ENCODE measurements around the gene SBK1.

The SBK1 gene

DNA sequence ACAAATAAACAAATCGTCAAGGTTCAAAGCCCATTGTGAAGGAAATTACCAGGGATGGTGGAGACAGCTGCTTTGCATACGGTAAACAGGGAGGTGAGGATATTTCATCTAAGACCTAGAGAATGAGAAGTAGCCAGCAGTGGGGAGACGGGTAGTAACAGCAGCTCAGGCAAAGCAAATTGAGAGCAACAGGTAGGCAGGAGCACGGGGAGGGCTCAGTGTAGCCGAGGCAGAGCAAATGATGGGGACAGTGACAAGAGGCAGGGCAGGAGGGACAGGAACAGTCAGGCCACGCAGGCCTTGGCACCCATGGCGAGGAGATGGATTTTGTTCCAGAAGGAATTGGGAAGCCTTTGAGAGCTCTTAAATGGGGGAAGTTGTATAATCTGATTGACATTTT, 29.0 kb upstream of the SBK1 start:
- Histone ChIP-seq H3K9ac (ENCODE audit: low read length) (no peak overlapping the region), H3K4me3 (ENCODE audit: low read depth, low read length) (no peak overlapping the region), H3K9me3 (ENCODE audit: control insufficient read depth, insufficient read depth, low read depth, low read length) (peaks cover 4% of the 10 kb centered on the region; the same call in 1 of the 2 replicates), H3K27me3 (ENCODE audit: control insufficient read depth, insufficient read depth, low read length) (no peaks in the 10 kb centered on the region), H3K27ac (ENCODE audit: low read depth, low read length) (no peak overlapping the region), H3K36me3 (ENCODE audit: control insufficient read depth, insufficient read depth, low read length) (no peaks in the 10 kb centered on the region), H3K4me1 (ENCODE audit: control insufficient read depth, insufficient read depth, low read length) (peaks cover 27% of the 10 kb centered on the region)

GRCh38 chr16:28264656-28265055, 27.7 kb upstream of the SBK1 start:
- H3K4me3 ChIP-seq (ENCODE audit: low read depth, low read length) = no peak overlapping the region
- H3K9ac ChIP-seq (ENCODE audit: low read length) = no peak overlapping the region
- no peak overlapping the region for H3K27ac ChIP-seq (ENCODE audit: low read depth, low read length)
- H3K36me3 ChIP-seq (ENCODE audit: control insufficient read depth, insufficient read depth, low read length) = no peaks in the 10 kb centered on the region
- no peaks in the 10 kb centered on the region for H3K27me3 ChIP-seq (ENCODE audit: control insufficient read depth, insufficient read depth, low read length)
- H3K9me3 ChIP-seq (ENCODE audit: control insufficient read depth, insufficient read depth, low read depth, low read length) = peaks cover 4% of the 10 kb centered on the region; the same call in 1 of the 2 replicates
- peaks cover 16% of the 10 kb centered on the region for H3K4me1 ChIP-seq (ENCODE audit: control insufficient read depth, insufficient read depth, low read length)

- no peaks in the 10 kb centered on the region for H3K27me3 ChIP-seq (ENCODE audit: control insufficient read depth, insufficient read depth, low read length)
- H3K36me3 ChIP-seq (ENCODE audit: control insufficient read depth, insufficient read depth, low read length) = no peaks in the 10 kb centered on the region
- H3K4me3 ChIP-seq (ENCODE audit: low read depth, low read length) = no peak overlapping the region
- H3K9ac ChIP-seq (ENCODE audit: low read length) = no peak overlapping the region
- H3K4me1 ChIP-seq (ENCODE audit: control insufficient read depth, insufficient read depth, low read length) = peaks cover 7% of the 10 kb centered on the region; the same call in 1 of the 2 replicates
- H3K9me3 ChIP-seq (ENCODE audit: control insufficient read depth, insufficient read depth, low read depth, low read length) = peaks cover 4% of the 10 kb centered on the region; the same call in 1 of the 2 replicates
- no peak overlapping the region for H3K27ac ChIP-seq (ENCODE audit: low read depth, low read length)
Measured at GRCh38 chr16:28265822-28266221, 26.5 kb upstream of the SBK1 start.

- no peaks in the 10 kb centered on the region for H3K27me3 ChIP-seq (ENCODE audit: control insufficient read depth, insufficient read depth, low read length)
- H3K4me1 ChIP-seq (ENCODE audit: control insufficient read depth, insufficient read depth, low read length) = peaks cover 4% of the 10 kb centered on the region; the same call in 1 of the 2 replicates
- H3K9me3 ChIP-seq (ENCODE audit: control insufficient read depth, insufficient read depth, low read depth, low read length) = peaks cover 4% of the 10 kb centered on the region; the same call in 1 of the 2 replicates
- H3K9ac ChIP-seq (ENCODE audit: low read length) = no peak overlapping the region
- H3K27ac ChIP-seq (ENCODE audit: low read depth, low read length) = no peak overlapping the region
- no peak overlapping the region for H3K4me3 ChIP-seq (ENCODE audit: low read depth, low read length)
- no peaks in the 10 kb centered on the region for H3K36me3 ChIP-seq (ENCODE audit: control insufficient read depth, insufficient read depth, low read length)
Measured at GRCh38 chr16:28267356-28267755, 25.0 kb upstream of the SBK1 start.

DNA sequence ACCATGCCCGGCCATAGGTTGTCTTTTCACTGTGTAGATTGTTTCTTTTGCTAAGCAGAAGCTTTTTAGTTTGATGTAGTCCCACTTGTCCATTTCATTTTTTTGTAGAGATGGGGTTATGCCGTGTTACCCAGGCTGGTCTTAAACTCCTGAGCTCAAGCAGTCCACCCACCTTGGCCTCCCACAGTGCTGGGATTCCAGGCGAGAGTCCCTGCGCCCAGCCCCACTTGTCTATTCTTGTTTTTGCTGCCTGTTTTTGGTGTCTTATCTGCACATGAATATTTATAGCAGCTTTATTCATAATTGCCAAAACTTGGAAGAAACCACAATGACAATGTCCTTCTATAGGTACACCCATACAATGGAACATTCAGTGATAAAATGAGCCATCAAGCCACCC, 18.8 kb upstream of the SBK1 start:
- no peak overlapping the region for H3K9ac ChIP-seq (ENCODE audit: low read length)
- H3K27ac ChIP-seq (ENCODE audit: low read depth, low read length) = no peak overlapping the region
- H3K27me3 ChIP-seq (ENCODE audit: control insufficient read depth, insufficient read depth, low read length) = peaks cover 16% of the 10 kb centered on the region
- H3K4me3 ChIP-seq (ENCODE audit: low read depth, low read length) = no peak overlapping the region
- no peaks in the 10 kb centered on the region for H3K9me3 ChIP-seq (ENCODE audit: control insufficient read depth, insufficient read depth, low read depth, low read length)
- H3K4me1 ChIP-seq (ENCODE audit: control insufficient read depth, insufficient read depth, low read length) = no peaks in the 10 kb centered on the region
- H3K36me3 ChIP-seq (ENCODE audit: control insufficient read depth, insufficient read depth, low read length) = no peaks in the 10 kb centered on the region

DNA sequence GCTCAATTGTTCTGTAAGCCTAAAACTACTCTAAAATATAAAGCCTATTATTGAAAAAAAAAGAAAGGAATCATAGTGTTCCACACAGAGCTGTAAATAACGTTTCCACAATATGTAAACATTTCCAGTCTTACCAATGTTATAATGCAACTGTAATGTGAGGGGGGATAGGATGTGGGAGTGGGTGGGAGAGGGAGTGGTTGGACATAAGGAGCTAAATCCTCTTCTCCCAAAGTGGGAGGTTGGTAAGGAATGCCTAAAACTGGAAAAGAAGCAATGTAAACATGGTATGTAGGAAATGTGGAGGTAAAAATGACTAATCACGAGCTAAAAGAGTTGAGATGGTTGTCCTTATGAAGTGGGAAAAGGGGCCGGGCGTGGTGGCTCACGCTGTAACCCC, 17.6 kb upstream of the SBK1 start:
- Histone ChIP-seq H3K27me3 (ENCODE audit: control insufficient read depth, insufficient read depth, low read length) (peaks cover 16% of the 10 kb centered on the region), H3K4me3 (ENCODE audit: low read depth, low read length) (no peak overlapping the region), H3K36me3 (ENCODE audit: control insufficient read depth, insufficient read depth, low read length) (no peaks in the 10 kb centered on the region), H3K4me1 (ENCODE audit: control insufficient read depth, insufficient read depth, low read length) (no peaks in the 10 kb centered on the region), H3K27ac (ENCODE audit: low read depth, low read length) (no peak overlapping the region), H3K9ac (ENCODE audit: low read length) (no peak overlapping the region), H3K9me3 (ENCODE audit: control insufficient read depth, insufficient read depth, low read depth, low read length) (no peaks in the 10 kb centered on the region)

DNA sequence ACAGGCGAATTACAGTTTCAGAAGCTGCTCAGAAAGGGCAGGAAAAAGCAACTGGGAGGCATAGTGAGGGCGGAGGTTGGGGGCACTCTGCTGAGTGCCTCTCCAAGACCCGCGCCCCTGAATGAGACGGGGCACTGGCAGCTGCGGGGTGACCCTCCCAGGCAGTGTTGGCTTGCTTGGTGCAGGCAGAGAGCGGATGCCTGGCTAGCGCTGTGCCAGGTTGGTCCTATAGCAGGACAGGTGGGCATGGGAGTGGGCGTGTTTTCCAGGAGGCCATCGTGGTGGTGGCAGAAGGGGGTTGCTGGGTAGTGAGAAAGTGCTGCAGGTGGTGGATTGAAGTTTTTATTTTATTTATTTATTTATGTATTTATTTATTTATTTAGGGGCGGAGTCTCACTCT, 16.0 kb upstream of the SBK1 start:
- H3K9me3 ChIP-seq (ENCODE audit: control insufficient read depth, insufficient read depth, low read depth, low read length) = no peaks in the 10 kb centered on the region
- no peak overlapping the region for H3K9ac ChIP-seq (ENCODE audit: low read length)
- no peak overlapping the region for H3K4me3 ChIP-seq (ENCODE audit: low read depth, low read length)
- H3K4me1 ChIP-seq (ENCODE audit: control insufficient read depth, insufficient read depth, low read length) = no peaks in the 10 kb centered on the region
- no peak overlapping the region for H3K27ac ChIP-seq (ENCODE audit: low read depth, low read length)
- H3K27me3 ChIP-seq (ENCODE audit: control insufficient read depth, insufficient read depth, low read length) = peaks cover 16% of the 10 kb centered on the region
- no peaks in the 10 kb centered on the region for H3K36me3 ChIP-seq (ENCODE audit: control insufficient read depth, insufficient read depth, low read length)

- Histone ChIP-seq H3K4me3 (ENCODE audit: low read depth, low read length) (peak overlapping the region; percentile 59), H3K9ac (ENCODE audit: low read length) (peak overlapping the region; percentile 79), H3K27ac (ENCODE audit: low read depth, low read length) (no peak overlapping the region)
Measured at GRCh38 chr16:28277537-28278388, 14.6 kb upstream of the SBK1 start.

GRCh38 chr16:28279006-28279405, 13.3 kb upstream of the SBK1 start:
- Histone ChIP-seq H3K36me3 (ENCODE audit: control insufficient read depth, insufficient read depth, low read length) (no peaks in the 10 kb centered on the region), H3K4me3 (ENCODE audit: low read depth, low read length) (no peak overlapping the region), H3K27ac (ENCODE audit: low read depth, low read length) (no peak overlapping the region), H3K27me3 (ENCODE audit: control insufficient read depth, insufficient read depth, low read length) (peaks cover 16% of the 10 kb centered on the region), H3K4me1 (ENCODE audit: control insufficient read depth, insufficient read depth, low read length) (0 out of 2 replicates have a peak, but pooled peaks cover 2% of the 10 kb centered on the region), H3K9ac (ENCODE audit: low read length) (no peak overlapping the region), H3K9me3 (ENCODE audit: control insufficient read depth, insufficient read depth, low read depth, low read length) (no peaks in the 10 kb centered on the region)

More at GRCh38 chr16:28277537-28278388, 14.6 kb upstream of the SBK1 start:
- Histone ChIP-seq H3K36me3 (ENCODE audit: control insufficient read depth, insufficient read depth, low read length) (no peaks in the 10 kb centered on the region), H3K9me3 (ENCODE audit: control insufficient read depth, insufficient read depth, low read depth, low read length) (no peaks in the 10 kb centered on the region), H3K4me1 (ENCODE audit: control insufficient read depth, insufficient read depth, low read length) (no peaks in the 10 kb centered on the region), H3K27me3 (ENCODE audit: control insufficient read depth, insufficient read depth, low read length) (peaks cover 16% of the 10 kb centered on the region)

- Histone ChIP-seq H3K9me3 (ENCODE audit: control insufficient read depth, insufficient read depth, low read depth, low read length) (no peaks in the 10 kb centered on the region), H3K27me3 (ENCODE audit: control insufficient read depth, insufficient read depth, low read length) (peaks cover 12% of the 10 kb centered on the region), H3K9ac (ENCODE audit: low read length) (no peak overlapping the region), H3K4me1 (ENCODE audit: control insufficient read depth, insufficient read depth, low read length) (0 out of 2 replicates have a peak, but pooled peaks cover 7% of the 10 kb centered on the region), H3K36me3 (ENCODE audit: control insufficient read depth, insufficient read depth, low read length) (no peaks in the 10 kb centered on the region), H3K4me3 (ENCODE audit: low read depth, low read length) (no peak overlapping the region), H3K27ac (ENCODE audit: low read depth, low read length) (no peak overlapping the region)
Measured at GRCh38 chr16:28280881-28281836, 11.2 kb upstream of the SBK1 start.

Data from HUES6 (cell line).